Measurements from ENCODE around the gene SDHA.

DNA sequence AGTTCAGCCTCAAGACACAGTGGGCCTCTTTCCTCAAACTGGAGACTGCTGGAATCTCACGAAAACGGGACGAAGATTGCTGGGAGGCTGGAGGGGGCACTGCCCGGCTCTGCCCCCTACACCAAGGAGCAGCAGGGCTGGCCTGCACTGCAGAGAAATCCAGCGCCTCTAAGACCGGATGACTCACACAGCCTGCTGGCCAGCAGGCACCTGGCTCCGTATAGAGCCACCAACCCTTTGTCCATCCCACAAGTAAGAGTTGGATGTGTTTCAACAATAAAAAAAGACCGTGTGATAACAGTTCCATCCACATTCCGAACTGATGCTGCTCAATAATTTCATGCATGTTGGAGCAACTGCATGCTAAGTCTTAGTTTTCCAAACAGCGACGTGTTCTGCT lies 11.7 kb upstream of the SDHA start:
- TF ChIP-seq, protein P1, sequence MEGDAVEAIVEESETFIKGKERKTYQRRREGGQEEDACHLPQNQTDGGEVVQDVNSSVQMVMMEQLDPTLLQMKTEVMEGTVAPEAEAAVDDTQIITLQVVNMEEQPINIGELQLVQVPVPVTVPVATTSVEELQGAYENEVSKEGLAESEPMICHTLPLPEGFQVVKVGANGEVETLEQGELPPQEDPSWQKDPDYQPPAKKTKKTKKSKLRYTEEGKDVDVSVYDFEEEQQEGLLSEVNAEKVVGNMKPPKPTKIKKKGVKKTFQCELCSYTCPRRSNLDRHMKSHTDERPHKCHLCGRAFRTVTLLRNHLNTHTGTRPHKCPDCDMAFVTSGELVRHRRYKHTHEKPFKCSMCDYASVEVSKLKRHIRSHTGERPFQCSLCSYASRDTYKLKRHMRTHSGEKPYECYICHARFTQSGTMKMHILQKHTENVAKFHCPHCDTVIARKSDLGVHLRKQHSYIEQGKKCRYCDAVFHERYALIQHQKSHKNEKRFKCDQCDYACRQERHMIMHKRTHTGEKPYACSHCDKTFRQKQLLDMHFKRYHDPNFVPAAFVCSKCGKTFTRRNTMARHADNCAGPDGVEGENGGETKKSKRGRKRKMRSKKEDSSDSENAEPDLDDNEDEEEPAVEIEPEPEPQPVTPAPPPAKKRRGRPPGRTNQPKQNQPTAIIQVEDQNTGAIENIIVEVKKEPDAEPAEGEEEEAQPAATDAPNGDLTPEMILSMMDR (IDR thresholded peaks at IDR 0.05 in 8 of 11, conservative IDR thresholded peaks at IDR 0.05 in 3 of 11) = no peak
- TF ChIP-seq POLR2A (IDR thresholded peaks at IDR 0.05) (no peak), POLR2AphosphoS5 (IDR thresholded peaks at IDR 0.05) (no peak)
